Stimulated activated CD4-positive, alpha-beta T cell treated with anti-CD3 and anti-CD28 coated beads, Interleukin-2, amount 100 ng/mL, for 4 hours (primary cell): ENCODE measurements around the gene LLCFC1.

ENCODE experiments used
- DNase-seq: peaks from one replicate; pipeline ENCODE4 v3.0.0-alpha.2; 2020; ENCODE audit warnings: low read depth

The LLCFC1 gene

GRCh38 chr7:142939226-142939910, at the start of gene LLCFC1:
Gene LLCFC1 (plus strand): TSS chr7:142939484. CDS start chr7:142939622, 138 bp downstream.
- DNase-seq, result no peak

GRCh38 chr7:142889816-142890215, 49.5 kb upstream of the LLCFC1 start:
- DNase-seq, result no peak

- DNase-seq, result no peak
Measured at GRCh38 chr7:142890874-142891485, 48.3 kb upstream of the LLCFC1 start.

GRCh38 chr7:142891490-142892082, 47.7 kb upstream of the LLCFC1 start:
- no peak for DNase-seq

GRCh38 chr7:142892951-142893350, 46.3 kb upstream of the LLCFC1 start:
- DNase-seq, result no peak

- DNase-seq, result no peak
Measured at GRCh38 chr7:142894112-142894984, 44.9 kb upstream of the LLCFC1 start.

GRCh38 chr7:142894985-142895593, 44.2 kb upstream of the LLCFC1 start:
- DNase-seq, result no peak

- DNase-seq, result no peak
Measured at GRCh38 chr7:142896151-142896550, 43.1 kb upstream of the LLCFC1 start.

- DNase-seq, result no peak
Measured at GRCh38 chr7:142896741-142897379, 42.4 kb upstream of the LLCFC1 start.

- DNase-seq, result no peak
Measured at GRCh38 chr7:142897691-142898090, 41.6 kb upstream of the LLCFC1 start.

GRCh38 chr7:142898377-142899170, 40.7 kb upstream of the LLCFC1 start:
- DNase-seq, result no peak

- no peak for DNase-seq
Measured at GRCh38 chr7:142899661-142900060, 39.6 kb upstream of the LLCFC1 start.

GRCh38 chr7:142901426-142902259, 37.6 kb upstream of the LLCFC1 start:
- no peak for DNase-seq

GRCh38 chr7:142904128-142904527, 35.2 kb upstream of the LLCFC1 start:
- DNase-seq, result no peak

- DNase-seq, result no peak
Measured at GRCh38 chr7:142905759-142906158, 33.5 kb upstream of the LLCFC1 start.

- DNase-seq, result no peak
Measured at GRCh38 chr7:142906643-142907042, 32.6 kb upstream of the LLCFC1 start.

- no peak for DNase-seq
Measured at GRCh38 chr7:142908290-142908689, 31.0 kb upstream of the LLCFC1 start.

GRCh38 chr7:142908921-142909890, 30.1 kb upstream of the LLCFC1 start:
- no peak for DNase-seq

GRCh38 chr7:142910031-142910433, 29.3 kb upstream of the LLCFC1 start:
- DNase-seq, result no peak
